ENCODE results near the gene STRN3.
"Not testable (repeated sequence)": the region's sequence is repeated elsewhere in the genome, so short reads cannot be mapped to it uniquely, and the experiment has no call there.

STRN3 gene

DNA sequence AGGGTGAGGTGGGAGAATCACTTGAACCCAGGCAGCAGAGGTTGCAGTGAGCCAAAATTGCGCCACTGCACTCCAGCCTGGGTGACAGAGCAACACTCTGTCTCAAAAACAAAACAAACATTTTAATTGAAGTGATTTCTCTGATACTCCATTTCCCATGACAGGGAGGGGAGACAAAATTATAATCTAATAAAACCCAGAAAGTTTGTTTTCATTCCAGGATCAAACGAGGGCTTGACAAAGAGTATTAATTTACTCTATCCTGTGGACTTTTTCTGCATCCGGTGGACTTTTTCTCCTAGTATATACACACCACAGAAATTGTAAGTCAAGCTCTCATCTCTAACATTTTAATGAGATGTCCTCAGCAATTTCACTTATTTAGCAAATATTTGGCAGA, 15.2 kb downstream of the STRN3 start:
- H3K27me3 ChIP-seq (ENCODE audit: insufficient read depth, low read depth) = no peaks in the 10 kb centered on the region
- no peak for TF ChIP-seq CTCF (conservative IDR thresholded peaks at IDR 0.05; ENCODE audit: low read depth, low read length)
- H3K4me3 ChIP-seq (IDR thresholded peaks at IDR 0.05; ENCODE audit: insufficient read depth, low read depth, low read length) = no peak overlapping the region
- H2AFZ ChIP-seq (ENCODE audit: low read depth) = no peak overlapping the region
- H3K9ac ChIP-seq = no peak overlapping the region
- no peaks in the 10 kb centered on the region for H3K36me3 ChIP-seq (ENCODE audit: insufficient read depth)
- H3K27ac ChIP-seq = no peak overlapping the region
- H3K4me2 ChIP-seq = no peak overlapping the region
- peaks cover 7% of the 10 kb centered on the region for H3K4me1 ChIP-seq (ENCODE audit: low read depth, poor library complexity, severe bottlenecking)
- no peaks in the 10 kb centered on the region for H4K20me1 ChIP-seq (ENCODE audit: insufficient read depth)
- peaks cover 17% of the 10 kb centered on the region; the same call in 1 of the 2 replicates for H3K79me2 ChIP-seq (ENCODE audit: insufficient read depth, low read depth)

- Histone ChIP-seq H3K79me2 (ENCODE audit: insufficient read depth, low read depth) (peaks cover 13% of the 10 kb centered on the region; the same call in 1 of the 2 replicates), H3K4me3 (IDR thresholded peaks at IDR 0.05; ENCODE audit: insufficient read depth, low read depth, low read length) (no peak overlapping the region), H3K27ac (no peak overlapping the region), H2AFZ (ENCODE audit: low read depth) (no peak overlapping the region), H3K9ac (no peak overlapping the region), H3K4me1 (ENCODE audit: low read depth, poor library complexity, severe bottlenecking) (peaks cover 7% of the 10 kb centered on the region), H3K4me2 (no peak overlapping the region), H3K27me3 (ENCODE audit: insufficient read depth, low read depth) (no peaks in the 10 kb centered on the region), H3K36me3 (ENCODE audit: insufficient read depth) (no peaks in the 10 kb centered on the region), H4K20me1 (ENCODE audit: insufficient read depth) (no peaks in the 10 kb centered on the region)
- TF ChIP-seq CTCF (conservative IDR thresholded peaks at IDR 0.05; ENCODE audit: low read depth, low read length) = no peak
Measured at GRCh38 chr14:31009836-31010574, 16.2 kb downstream of the STRN3 start.

DNA sequence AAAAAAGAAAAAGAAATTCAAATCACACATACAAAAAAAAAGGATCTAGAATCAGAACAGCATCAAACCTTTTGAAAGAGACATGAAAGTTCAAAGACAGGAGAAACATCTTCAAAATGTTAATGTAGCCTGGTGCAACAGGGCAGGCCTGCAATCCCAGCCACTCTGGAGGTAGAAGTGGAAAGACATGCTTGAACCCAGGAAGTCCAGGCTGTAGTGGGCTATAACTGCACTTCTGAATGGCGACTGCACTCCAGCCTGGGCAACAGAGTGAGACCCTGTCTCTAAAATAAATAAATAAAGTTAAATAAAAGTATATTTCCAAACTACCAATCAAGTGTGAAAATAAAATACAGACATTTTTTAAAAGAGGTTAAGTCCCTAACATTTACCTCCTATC, 19.5 kb downstream of the STRN3 start:
- Histone ChIP-seq H3K4me3 (IDR thresholded peaks at IDR 0.05; ENCODE audit: insufficient read depth, low read depth, low read length) (no peak overlapping the region), H3K27me3 (ENCODE audit: insufficient read depth, low read depth) (no peaks in the 10 kb centered on the region), H3K4me1 (ENCODE audit: low read depth, poor library complexity, severe bottlenecking) (peaks cover 7% of the 10 kb centered on the region), H3K36me3 (ENCODE audit: insufficient read depth) (no peaks in the 10 kb centered on the region), H3K79me2 (ENCODE audit: insufficient read depth, low read depth) (peaks cover 10% of the 10 kb centered on the region; the same call in 1 of the 2 replicates), H2AFZ (ENCODE audit: low read depth) (no peak overlapping the region), H3K4me2 (no peak overlapping the region), H3K27ac (no peak overlapping the region), H4K20me1 (ENCODE audit: insufficient read depth) (no peaks in the 10 kb centered on the region), H3K9ac (no peak overlapping the region)
- TF ChIP-seq CTCF (conservative IDR thresholded peaks at IDR 0.05; ENCODE audit: low read depth, low read length) = no peak

DNA sequence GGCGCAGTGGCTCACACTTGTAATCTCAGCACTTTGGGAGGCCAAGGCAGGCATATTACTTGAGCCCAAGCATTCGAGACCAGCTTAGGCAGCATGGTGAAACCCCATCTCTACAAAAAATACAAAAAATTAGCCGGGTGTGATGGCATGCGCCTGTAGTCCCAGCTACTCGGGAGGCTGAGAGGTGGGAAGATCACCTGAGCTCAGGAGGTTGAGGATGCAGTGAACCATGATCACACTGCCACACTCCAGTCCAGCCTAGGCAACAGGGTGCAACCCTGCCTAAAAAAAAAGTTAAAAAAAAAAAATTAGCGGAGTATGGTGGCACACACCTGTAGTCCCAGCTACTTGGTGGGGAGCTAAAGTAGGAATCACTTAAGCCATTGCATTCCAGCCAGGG, 22.2 kb downstream of the STRN3 start:
- not testable (repeated sequence) for H4K20me1 ChIP-seq (ENCODE audit: insufficient read depth); H3K27me3 ChIP-seq (ENCODE audit: insufficient read depth, low read depth); H3K4me3 ChIP-seq (IDR thresholded peaks at IDR 0.05; ENCODE audit: insufficient read depth, low read depth, low read length); H3K27ac ChIP-seq; H3K79me2 ChIP-seq (ENCODE audit: insufficient read depth, low read depth); H2AFZ ChIP-seq (ENCODE audit: low read depth); H3K36me3 ChIP-seq (ENCODE audit: insufficient read depth); H3K4me2 ChIP-seq; H3K9ac ChIP-seq; H3K4me1 ChIP-seq (ENCODE audit: low read depth, poor library complexity, severe bottlenecking)

DNA sequence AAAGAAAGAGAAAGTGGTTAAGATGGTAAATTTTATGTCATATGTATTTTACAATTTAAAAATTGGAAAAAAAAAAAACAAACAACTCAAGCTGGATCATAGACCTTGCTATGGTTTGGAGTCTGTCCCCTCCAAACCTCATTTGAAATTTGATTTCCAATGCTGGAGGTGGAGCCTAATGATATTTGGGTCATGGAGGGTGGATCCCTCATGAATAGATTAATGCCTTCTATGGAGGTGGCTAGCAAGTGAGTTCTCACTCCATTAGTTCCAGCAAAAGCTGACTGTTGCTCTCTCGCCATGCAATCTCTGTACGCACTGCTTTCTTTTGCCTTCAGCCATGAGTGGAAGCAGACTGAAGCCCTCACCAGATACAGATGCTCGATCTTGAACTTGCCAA, 22.9 kb downstream of the STRN3 start:
- no peak for TF ChIP-seq CTCF (conservative IDR thresholded peaks at IDR 0.05; ENCODE audit: low read depth, low read length)
- H3K9ac ChIP-seq = no peak overlapping the region
- no peak overlapping the region for H2AFZ ChIP-seq (ENCODE audit: low read depth)
- no peaks in the 10 kb centered on the region for H4K20me1 ChIP-seq (ENCODE audit: insufficient read depth)
- peaks cover 7% of the 10 kb centered on the region for H3K4me1 ChIP-seq (ENCODE audit: low read depth, poor library complexity, severe bottlenecking)
- no peak overlapping the region for H3K4me3 ChIP-seq (IDR thresholded peaks at IDR 0.05; ENCODE audit: insufficient read depth, low read depth, low read length)
- no peak overlapping the region for H3K4me2 ChIP-seq
- no peaks in the 10 kb centered on the region for H3K36me3 ChIP-seq (ENCODE audit: insufficient read depth)
- peaks cover 17% of the 10 kb centered on the region; the same call in 1 of the 2 replicates for H3K79me2 ChIP-seq (ENCODE audit: insufficient read depth, low read depth)
- H3K27me3 ChIP-seq (ENCODE audit: insufficient read depth, low read depth) = no peaks in the 10 kb centered on the region
- H3K27ac ChIP-seq = no peak overlapping the region
